AML-193 (cell line): ENCODE measurements around the gene RORC.
A peak's percentile ranks its signal among the peaks of the same experiment; 100 is the strongest.
"Not testable (repeated sequence)": the region's sequence is repeated elsewhere in the genome, so short reads cannot be mapped to it uniquely, and the experiment has no call there.

Source experiments
- DNase-seq, 2 experiments: peaks; one replicate each; lab custom pipeline; 2025; lab: John Stamatoyannopoulos, UW

RORC gene

GRCh38 chr1:151805066-151805820, 26.4 kb downstream of the RORC start, which contains the start of gene LINGO4:
LINGO4 (minus strand) TSS chr1:151805419; CDS start chr1:151802704, 2,715 bp downstream.
- no peak for DNase-seq

DNA sequence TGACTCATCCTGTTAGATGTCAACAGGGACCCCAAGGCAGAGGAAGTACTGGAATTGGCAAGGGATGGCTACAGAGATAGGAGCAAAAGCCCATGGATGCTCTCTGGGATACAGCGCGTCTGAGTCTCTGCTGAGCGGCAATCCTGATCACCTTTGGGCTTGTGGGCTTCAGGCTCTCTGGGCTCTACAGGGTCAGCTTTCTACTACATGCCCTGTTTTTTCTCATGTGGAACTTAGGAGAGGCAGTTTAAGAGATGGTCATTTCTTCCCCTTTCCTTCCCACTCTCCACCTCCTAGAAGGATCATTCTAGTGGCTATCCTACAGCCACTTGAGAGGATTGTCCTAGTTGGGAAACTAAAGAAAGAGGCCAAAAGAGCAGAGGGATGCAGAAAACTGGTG, 27.7 kb downstream of the RORC start:
- DNase-seq: no peak

GRCh38 chr1:151803164-151803563, 28.4 kb downstream of the RORC start:
- no peak for DNase-seq

DNA sequence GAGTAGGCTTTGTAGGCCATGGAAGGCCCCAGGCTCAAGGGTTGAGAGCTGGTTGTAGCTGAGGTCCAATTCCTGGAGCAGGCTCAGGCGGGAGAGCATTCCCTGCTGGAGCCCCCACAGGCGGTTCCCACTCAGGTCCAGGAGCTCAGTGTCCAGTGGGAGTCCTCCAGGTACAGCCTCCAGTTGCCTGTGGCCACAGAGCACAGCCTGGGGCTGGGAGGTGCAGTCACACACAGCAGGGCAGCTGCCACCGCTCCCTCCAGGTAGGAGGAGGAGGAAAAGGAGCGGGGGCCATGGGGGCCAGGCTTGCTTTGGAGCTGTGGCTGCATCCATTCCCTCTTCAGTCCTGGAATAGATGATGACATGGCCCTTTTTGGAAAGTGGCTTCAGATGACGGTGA, 29.2 kb downstream of the RORC start:
- DNase-seq: no peak

GRCh38 chr1:151801846-151802245, 29.8 kb downstream of the RORC start:
- no peak for DNase-seq

DNA sequence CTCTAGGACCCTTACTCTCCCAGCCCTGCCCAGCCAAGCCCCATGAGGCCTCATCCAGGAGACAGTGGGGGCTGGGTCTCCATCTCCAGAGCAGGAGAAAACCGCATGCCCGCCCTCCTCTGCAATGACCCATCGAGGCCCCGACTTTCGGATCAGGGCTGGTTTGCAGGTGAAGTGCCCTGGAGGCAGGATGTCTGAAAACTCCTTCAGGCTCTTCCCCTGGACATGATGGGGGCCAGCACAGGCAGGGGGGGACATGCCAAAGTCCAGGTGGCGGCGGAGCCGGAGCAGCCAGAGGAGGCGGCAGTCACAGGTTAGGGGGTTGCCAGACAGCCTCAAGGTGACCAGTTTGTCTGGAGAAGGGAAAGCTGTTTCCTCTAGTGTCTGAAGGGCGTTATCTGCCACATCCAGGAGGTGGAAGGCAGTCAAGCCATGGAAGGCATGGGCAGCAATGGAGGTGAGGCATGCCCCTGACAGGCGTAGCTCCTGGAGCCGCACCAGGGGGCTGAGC, 30.2 kb downstream of the RORC start:
- no peak for DNase-seq

DNA sequence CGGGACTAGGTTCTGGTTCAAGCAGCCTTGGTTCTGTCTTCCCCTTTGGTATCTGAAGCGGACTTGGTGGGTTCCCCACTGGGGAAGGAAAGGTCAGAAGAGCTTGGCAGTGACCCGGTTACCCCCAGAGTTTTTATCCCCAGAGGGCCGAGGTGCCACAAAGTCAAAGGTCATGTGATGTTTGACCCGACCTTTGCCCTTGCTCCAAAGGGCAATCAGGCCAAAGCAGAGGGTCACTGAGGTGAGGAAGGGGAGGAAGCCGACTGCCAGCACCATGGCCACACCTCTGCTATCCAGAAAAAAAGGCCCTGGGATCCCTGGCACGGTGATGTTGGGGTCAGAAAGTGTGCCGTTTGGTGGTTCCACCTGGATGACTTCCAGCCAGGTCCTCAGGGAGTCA, 30.8 kb downstream of the RORC start:
- no peak for DNase-seq

- no peak for DNase-seq
These were observed 32.2 kb downstream of the RORC start for GRCh38 chr1:151799179-151800022.

- DNase-seq: no peak
These were observed 33.0 kb downstream of the RORC start for GRCh38 chr1:151798571-151798970.

GRCh38 chr1:151790940-151791651, 40.5 kb downstream of the RORC start:
- no peak for DNase-seq

DNA sequence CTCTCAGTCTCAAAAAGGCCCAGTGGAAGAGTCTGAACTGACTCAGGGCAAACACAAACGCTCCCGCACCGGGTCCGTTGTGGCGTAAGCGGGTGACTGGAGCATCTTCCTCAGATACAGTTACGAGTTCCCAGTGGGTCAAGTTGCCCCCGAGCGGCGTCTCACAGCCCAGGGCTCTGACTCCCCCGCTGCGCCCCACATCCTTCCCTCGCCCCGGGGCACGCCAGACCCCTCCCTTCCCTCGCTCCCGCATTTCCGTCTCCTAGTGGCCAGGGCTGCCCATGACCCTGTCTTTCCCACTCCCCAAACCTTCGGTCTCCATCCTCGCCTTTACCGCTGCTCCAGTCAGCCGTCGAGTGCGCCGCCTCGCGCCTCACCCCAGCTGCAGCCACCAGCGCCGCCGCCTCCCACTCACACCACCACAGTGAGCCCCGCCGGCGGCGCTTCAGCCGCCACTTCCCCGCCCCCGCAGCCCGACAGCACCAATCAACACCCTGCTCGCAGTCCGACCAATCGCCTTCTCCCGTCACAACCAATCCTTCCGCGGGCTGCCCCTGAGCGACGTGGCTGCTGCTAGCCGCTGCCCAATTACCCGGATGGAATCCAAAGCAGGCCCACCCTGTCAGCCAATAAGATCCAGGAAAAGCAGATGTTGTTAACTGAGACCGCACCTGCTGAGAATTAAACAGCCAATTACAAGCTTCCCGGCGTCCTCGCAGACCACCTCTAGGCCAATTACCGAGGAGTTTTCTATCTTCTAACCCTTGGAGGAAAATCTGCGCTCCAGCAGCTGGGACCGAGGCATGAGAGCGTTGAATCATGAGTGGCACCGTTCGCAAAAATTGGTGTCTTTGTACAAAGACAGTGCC, 41.3 kb downstream of the RORC start, which contains the start of gene TDRKH:
Gene TDRKH, minus strand, starts transcription at position 430 of the 869 bp plus-strand sequence. CDS start 7,478 bp downstream, outside the sequence.
- peak; percentile 99 for DNase-seq

DNA sequence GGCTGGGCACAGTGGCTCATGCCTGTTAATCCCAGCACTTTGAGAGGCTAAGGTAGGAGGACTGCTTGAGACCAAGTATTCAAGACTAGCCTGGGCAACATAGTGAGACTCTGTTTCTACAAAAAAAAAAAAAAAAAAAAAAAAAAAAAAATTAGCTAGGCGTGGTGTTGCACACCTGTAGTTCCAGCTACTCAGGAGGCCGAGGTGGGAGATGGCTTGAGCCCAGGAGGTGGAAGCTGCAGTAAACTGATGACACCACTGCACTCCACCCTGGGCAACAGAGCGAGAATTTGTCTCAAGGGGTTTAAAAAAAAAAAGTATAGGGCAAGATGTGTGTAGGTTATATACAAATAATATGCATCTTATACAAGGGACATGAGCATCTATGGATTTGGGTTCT, 43.9 kb downstream of the RORC start:
- no peak for DNase-seq

GRCh38 chr1:151783796-151784195, 47.8 kb downstream of the RORC start:
- no peak for DNase-seq

GRCh38 chr1:151782741-151783140, 48.9 kb downstream of the RORC start:
- DNase-seq: no peak

DNA sequence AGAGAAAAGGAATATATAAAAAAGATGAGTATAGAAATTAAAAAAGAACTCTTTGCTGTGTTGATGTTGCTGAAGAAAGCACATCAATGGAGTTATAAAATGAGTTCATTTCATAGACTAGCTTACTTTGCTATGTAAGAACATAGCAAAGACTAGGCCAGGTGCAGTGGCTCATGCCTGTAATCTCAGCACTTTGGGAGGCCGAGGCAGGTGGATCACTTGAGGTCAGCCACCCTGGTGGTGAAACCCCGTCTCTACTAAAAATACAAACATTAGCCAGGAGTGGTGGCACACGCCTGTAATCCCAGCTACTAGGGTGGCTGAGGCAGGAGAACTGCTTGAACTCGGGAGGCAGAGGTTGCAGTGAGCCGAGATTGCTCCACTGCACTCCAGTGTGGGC, 49.6 kb downstream of the RORC start:
- not testable (repeated sequence) for DNase-seq

DNA sequence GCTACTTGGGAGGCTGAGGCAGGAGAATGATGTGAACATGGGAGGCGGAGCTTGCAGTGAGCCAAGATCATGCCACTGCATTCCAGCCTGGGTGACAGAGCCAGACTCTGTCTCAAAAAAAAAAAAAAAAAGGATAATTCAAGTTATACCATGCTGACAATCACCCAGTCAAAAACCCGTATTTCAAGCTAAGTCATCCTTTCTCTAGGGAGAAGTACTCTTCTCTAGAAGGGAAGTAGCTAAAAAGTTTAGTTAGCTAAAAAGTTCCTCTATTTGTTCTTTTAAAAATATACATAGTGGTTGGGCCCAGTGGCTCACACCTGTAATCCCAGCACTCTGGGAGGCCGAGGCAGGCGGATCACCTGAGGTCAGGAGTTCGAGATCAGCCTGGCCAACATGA, 50.9 kb downstream of the RORC start:
- not testable (repeated sequence) for DNase-seq

- DNase-seq: no peak
These were observed 51.8 kb downstream of the RORC start for GRCh38 chr1:151779852-151780251.

DNA sequence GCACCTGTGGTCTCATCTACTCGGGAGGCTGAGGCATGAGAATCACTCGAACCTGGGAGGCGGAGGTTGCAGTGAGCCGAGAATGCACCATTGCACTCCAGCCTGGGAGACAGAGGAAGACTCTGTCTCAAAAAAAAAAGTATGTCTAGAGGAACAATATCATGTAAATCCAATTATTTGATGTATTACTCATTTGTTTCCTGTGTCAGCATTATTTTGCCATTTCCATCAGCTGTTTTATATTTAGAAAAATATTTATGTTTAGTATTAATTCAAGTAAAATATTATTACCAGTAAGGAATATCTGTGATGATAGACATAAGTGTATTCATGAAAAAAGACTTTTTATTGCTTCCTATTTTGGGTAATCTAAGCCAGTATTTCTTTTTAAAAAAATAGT, 54.3 kb downstream of the RORC start:
- no peak for DNase-seq

- no peak for DNase-seq
These were observed 54.9 kb downstream of the RORC start for GRCh38 chr1:151776665-151777062.

- no peak for DNase-seq
These were observed 55.5 kb downstream of the RORC start for GRCh38 chr1:151775894-151776664.
